SK-N-SH (cell line): Measurements from ENCODE around the gene PTPDC1. TPM values are rescaled to one million over a fixed set of nuclear protein-coding genes. Genes with fewer than 3 reads are reported as not detected.

Experiments used
- CTCF ChIA-PET: fragments of 300-600, 350-600 bp; formaldehyde crosslinking; extraction: SDS; loops from one replicate; lab custom pipeline; 2021; lab: Yijun Ruan, JAX
- POLR2A ChIA-PET: fragments of 350-600 bp; sonication (Branson Sonifier 250); formaldehyde crosslinking; extraction: SDS; loops from one replicate; lab custom pipeline; 2020; ENCODE audit warnings: antibody characterized with exemption, inconsistent platforms; lab: Yijun Ruan, JAX
- DNase-seq: peaks from one replicate; pipeline ENCODE4 v3.0.0; 2012
- H2AFZ ChIP-seq: fragments of 200-600 bp; sonication (generic); 2 replicates; pipeline ENCODE4 v1.8.1; 2016; ENCODE audit warnings: antibody characterized with exemption, mild to moderate bottlenecking, low read depth
- H3F3A ChIP-seq: fragments of 200-600 bp; sonication (generic); replicated peaks from 2 replicates; pipeline ENCODE3; 2016; ENCODE audit warnings: antibody characterized with exemption, mild to moderate bottlenecking; ENCODE audit not compliant: insufficient read depth
- H3K27ac ChIP-seq, 2 experiments: fragments of 200-500 bp in 1 of 2; fragments of 200-600 bp in 1 of 2; sonication (Bioruptor generic) in 1 of 2; sonication (generic), shearing (Covaris generic) in 1 of 2; 2 replicates each; pipeline versions ENCODE4 v1.5.1 to v1.6.1; 2014 to 2016; ENCODE audit warnings: low read depth in 2 of 2, inconsistent platforms in 1 of 2, low read length in 1 of 2, mild to moderate bottlenecking in 1 of 2, mixed read lengths in 1 of 2
- H3K27me3 ChIP-seq: fragments of 200-600 bp; sonication (generic), shearing (Covaris generic); 2 replicates; pipeline ENCODE4 v1.6.1; 2016; ENCODE audit warnings: mixed run types; ENCODE audit not compliant: insufficient read depth
- H3K36me3 ChIP-seq, 2 experiments: fragments of 200-500 bp in 1 of 2; fragments of 200-600 bp in 1 of 2; sonication (Bioruptor generic) in 1 of 2; sonication (generic) in 1 of 2; replicated peaks in 1 of 2; 2 replicates each; pipeline versions ENCODE3 to v1.5.1; 2014 to 2016; ENCODE audit warnings: low read length in 1 of 2, mild to moderate bottlenecking in 1 of 2; ENCODE audit not compliant: insufficient read depth in 2 of 2, control insufficient read depth in 1 of 2
- H3K4me1 ChIP-seq, 2 experiments: fragments of 200-500 bp in 1 of 2; fragments of 200-600 bp in 1 of 2; sonication (Bioruptor generic) in 1 of 2; sonication (generic), shearing (Covaris generic) in 1 of 2; 2 replicates each; pipeline versions ENCODE4 v1.5.1 to v1.6.1; 2014 to 2016; ENCODE audit warnings: low read depth in 1 of 2, low read length in 1 of 2, mixed run types in 1 of 2; ENCODE audit not compliant: insufficient read depth in 2 of 2, control insufficient read depth in 1 of 2
- H3K4me2 ChIP-seq: fragments of 200-600 bp; sonication (generic), shearing (Covaris generic); 2 replicates; pipeline ENCODE4 v1.6.1; 2017; ENCODE audit warnings: mixed run types
- H3K4me3 ChIP-seq, 2 experiments: fragments of 200-500 bp in 1 of 2; fragments of 200-600 bp in 1 of 2; sonication (Bioruptor generic) in 1 of 2; sonication (generic), shearing (Covaris generic) in 1 of 2; 2 replicates each; pipeline versions ENCODE4 v1.5.1 to v1.8.1; 2014 to 2016; ENCODE audit warnings: low read depth in 2 of 2, inconsistent platforms in 1 of 2, low read length in 1 of 2, mild to moderate bottlenecking in 1 of 2, mixed read lengths in 1 of 2, moderate library complexity in 1 of 2
- H3K79me2 ChIP-seq: fragments of 200-600 bp; sonication (generic); 2 replicates; pipeline ENCODE4 v1.8.1; 2017; ENCODE audit warnings: mild to moderate bottlenecking; ENCODE audit not compliant: insufficient read depth
- H3K9ac ChIP-seq: fragments of 200-600 bp; sonication (generic); 2 replicates; pipeline ENCODE4 v1.6.1; 2017; ENCODE audit warnings: mixed run types
- H3K9me2 ChIP-seq: fragments of 200-600 bp; sonication (generic); 2 replicates; pipeline ENCODE4 v1.6.1; 2017; ENCODE audit warnings: mixed run types
- H3K9me3 ChIP-seq: fragments of 200-600 bp; sonication (generic); 2 replicates; pipeline ENCODE4 v1.6.1; 2017; ENCODE audit warnings: mixed run types, mild to moderate bottlenecking, moderate library complexity
- H4K20me1 ChIP-seq: fragments of 200-600 bp; sonication (generic); 2 replicates; pipeline ENCODE4 v1.6.1; 2017; ENCODE audit warnings: mild to moderate bottlenecking, mixed run types; ENCODE audit not compliant: insufficient read depth
- FOSL2 ChIP-seq: IDR thresholded peaks from 2 replicates; pipeline ENCODE4 v1.4.0; 2012; ENCODE audit warnings: low read depth, mild to moderate bottlenecking, moderate library complexity, borderline replicate concordance
- FOXJ3 ChIP-seq: sonication (generic); formaldehyde crosslinking; IDR thresholded peaks from 2 replicates; pipeline ENCODE4 v1.5.1; 2020; ENCODE audit warnings: mild to moderate bottlenecking, missing genetic modification reagents
- FOXM1 ChIP-seq: IDR thresholded peaks from 2 replicates; pipeline ENCODE4 v1.4.0; 2012; ENCODE audit warnings: low read depth, mild to moderate bottlenecking
- GABPA ChIP-seq: IDR thresholded peaks from 2 replicates; pipeline ENCODE4 v1.4.0; 2012; ENCODE audit warnings: low read depth, mild to moderate bottlenecking
- GATA2 ChIP-seq: sonication (generic); formaldehyde crosslinking; IDR thresholded peaks from 2 replicates; pipeline ENCODE4 v1.5.0; 2020; ENCODE audit warnings: mild to moderate bottlenecking, missing genetic modification reagents
- MEF2A ChIP-seq: IDR thresholded peaks from 2 replicates; pipeline ENCODE4 v1.4.0; 2012; ENCODE audit warnings: low read depth, borderline replicate concordance
- MXI1 ChIP-seq: IDR thresholded peaks from 2 replicates; pipeline ENCODE4 v1.6.1; 2012; ENCODE audit warnings: mild to moderate bottlenecking, low read depth, low read length, improper control_type of control experiment
- NFIC ChIP-seq: IDR thresholded peaks from 2 replicates; pipeline ENCODE4 v1.4.0; 2012; ENCODE audit warnings: borderline replicate concordance
- POLR2AphosphoS5 ChIP-seq: IDR thresholded peaks from 2 replicates; pipeline ENCODE4 v1.6.1; 2012; ENCODE audit warnings: low read depth, low read length
- RAD21 ChIP-seq: IDR thresholded peaks from 2 replicates; pipeline ENCODE4 v1.6.1; 2012; ENCODE audit warnings: mild to moderate bottlenecking, low read length
- RFX5 ChIP-seq: IDR thresholded peaks from 2 replicates; pipeline ENCODE4 v1.6.1; 2012; ENCODE audit warnings: mild to moderate bottlenecking, improper control_type of control experiment, low read length
- SIN3A ChIP-seq: IDR thresholded peaks from 2 replicates; pipeline ENCODE4 v1.6.1; 2012; ENCODE audit warnings: low read depth, mild to moderate bottlenecking, low read length, moderate library complexity, borderline replicate concordance
- SMC3 ChIP-seq: IDR thresholded peaks from 2 replicates; pipeline ENCODE4 v1.6.1; 2012; ENCODE audit warnings: low read depth, low read length, improper control_type of control experiment
- USF1 ChIP-seq: IDR thresholded peaks from 2 replicates; pipeline ENCODE4 v1.4.0; 2012; ENCODE audit warnings: low read depth, borderline replicate concordance
- USF2 ChIP-seq: fragments of 150-350 bp; IDR thresholded peaks from 2 replicates; pipeline ENCODE4 v1.6.1; 2017; ENCODE audit warnings: antibody characterized with exemption, low read length, low read depth, borderline replicate concordance
- ZBTB33 ChIP-seq: IDR thresholded peaks from 2 replicates; pipeline ENCODE4 v1.4.0; 2012; ENCODE audit warnings: low read depth, borderline replicate concordance
- WGBS: methylation state at CpG from one replicate; pipeline ENCODE4 v1.1.6; 2017; ENCODE audit warnings: low lambda C conversion rate; 5-methylcytosine and 5-hydroxymethylcytosine counted together
- polyA plus RNA-seq, 3 experiments: library from polyadenylated mRNA; depleted of rRNA; stranded (reverse); fragments of >200 nt; gene quantifications; 2 replicates each; pipeline ENCODE4 v1.2.3, GENCODE V29; 2012
- TF ChIP-seq, protein P1 (sequence below): IDR thresholded peaks from 2 replicates; pipeline ENCODE4 v1.6.1; 2012; ENCODE audit warnings: mild to moderate bottlenecking, low read depth, low read length, moderate library complexity
- TF ChIP-seq, protein P2 (sequence below): fragments of 150-350 bp; IDR thresholded peaks from 2 replicates; pipeline ENCODE4 v1.6.1; 2016; ENCODE audit warnings: mild to moderate bottlenecking, low read depth, low read length

The PTPDC1 gene
- polyA plus RNA-seq, 1 of the 3 experiments (the other 2 are of a cell fraction): 3.7 TPM

- no peak overlapping the region for H3K4me2 ChIP-seq
- CTCF ChIA-PET: interaction anchor here (0.6 to 1.3 kb wide), 4 partner anchors 17 to 132 kb away, joined by 3 to 4 read pairs (median 3); no protein-coding TSS in a partner anchor
- TF ChIP-seq FOXM1 (no peak), ZBTB33 (no peak), POLR2AphosphoS5 (no peak), FOSL2 (no peak), MEF2A (no peak), RAD21 (no peak), USF1 (no peak), FOXJ3 (CRISPR knock-in tag) (no peak), SIN3A (no peak)
Observed at GRCh38 chr9:94083384-94083783, 880 bp upstream of the PTPDC1 start.

GRCh38 chr9:94085062-94085639 lies 887 bp downstream of the PTPDC1 start:
- no peak overlapping the region for H3K9ac ChIP-seq
- no peaks in the 10 kb centered on the region for H3K36me3 ChIP-seq
- H3K4me3 ChIP-seq: no peak overlapping the region
- 88% methylated on average over 6 of the region's 6 CpGs for WGBS
- H4K20me1 ChIP-seq: no peaks in the 10 kb centered on the region
- no peak overlapping the region for H2AFZ ChIP-seq
- CTCF ChIA-PET: interaction anchor here (0.5 to 2.2 kb wide), 7 partner anchors 10 to 353 kb away, joined by 3 to 7 read pairs (median 5); no protein-coding TSS in a partner anchor
- no peaks in the 10 kb centered on the region for H3K9me3 ChIP-seq
- POLR2A ChIA-PET: no interaction called here
- H3K9me2 ChIP-seq: no peaks in the 10 kb centered on the region
- H3K4me2 ChIP-seq: no peak overlapping the region
- no peaks in the 10 kb centered on the region for H3K79me2 ChIP-seq
- H3F3A ChIP-seq: peaks cover 31% of the 10 kb centered on the region
- H3K27me3 ChIP-seq: no peaks in the 10 kb centered on the region
- peak overlapping the region in 1 of 2 experiments; percentile 71; a peak in 2 of 4 replicates for H3K27ac ChIP-seq
- H3K4me1 ChIP-seq: peaks cover 19 to 21% of the 10 kb centered on the region in 2 experiments; a peak in 3 of 4 replicates
- no peak for DNase-seq
- TF ChIP-seq, protein P1, sequence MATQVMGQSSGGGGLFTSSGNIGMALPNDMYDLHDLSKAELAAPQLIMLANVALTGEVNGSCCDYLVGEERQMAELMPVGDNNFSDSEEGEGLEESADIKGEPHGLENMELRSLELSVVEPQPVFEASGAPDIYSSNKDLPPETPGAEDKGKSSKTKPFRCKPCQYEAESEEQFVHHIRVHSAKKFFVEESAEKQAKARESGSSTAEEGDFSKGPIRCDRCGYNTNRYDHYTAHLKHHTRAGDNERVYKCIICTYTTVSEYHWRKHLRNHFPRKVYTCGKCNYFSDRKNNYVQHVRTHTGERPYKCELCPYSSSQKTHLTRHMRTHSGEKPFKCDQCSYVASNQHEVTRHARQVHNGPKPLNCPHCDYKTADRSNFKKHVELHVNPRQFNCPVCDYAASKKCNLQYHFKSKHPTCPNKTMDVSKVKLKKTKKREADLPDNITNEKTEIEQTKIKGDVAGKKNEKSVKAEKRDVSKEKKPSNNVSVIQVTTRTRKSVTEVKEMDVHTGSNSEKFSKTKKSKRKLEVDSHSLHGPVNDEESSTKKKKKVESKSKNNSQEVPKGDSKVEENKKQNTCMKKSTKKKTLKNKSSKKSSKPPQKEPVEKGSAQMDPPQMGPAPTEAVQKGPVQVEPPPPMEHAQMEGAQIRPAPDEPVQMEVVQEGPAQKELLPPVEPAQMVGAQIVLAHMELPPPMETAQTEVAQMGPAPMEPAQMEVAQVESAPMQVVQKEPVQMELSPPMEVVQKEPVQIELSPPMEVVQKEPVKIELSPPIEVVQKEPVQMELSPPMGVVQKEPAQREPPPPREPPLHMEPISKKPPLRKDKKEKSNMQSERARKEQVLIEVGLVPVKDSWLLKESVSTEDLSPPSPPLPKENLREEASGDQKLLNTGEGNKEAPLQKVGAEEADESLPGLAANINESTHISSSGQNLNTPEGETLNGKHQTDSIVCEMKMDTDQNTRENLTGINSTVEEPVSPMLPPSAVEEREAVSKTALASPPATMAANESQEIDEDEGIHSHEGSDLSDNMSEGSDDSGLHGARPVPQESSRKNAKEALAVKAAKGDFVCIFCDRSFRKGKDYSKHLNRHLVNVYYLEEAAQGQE: no peak
- TF ChIP-seq, protein P2, sequence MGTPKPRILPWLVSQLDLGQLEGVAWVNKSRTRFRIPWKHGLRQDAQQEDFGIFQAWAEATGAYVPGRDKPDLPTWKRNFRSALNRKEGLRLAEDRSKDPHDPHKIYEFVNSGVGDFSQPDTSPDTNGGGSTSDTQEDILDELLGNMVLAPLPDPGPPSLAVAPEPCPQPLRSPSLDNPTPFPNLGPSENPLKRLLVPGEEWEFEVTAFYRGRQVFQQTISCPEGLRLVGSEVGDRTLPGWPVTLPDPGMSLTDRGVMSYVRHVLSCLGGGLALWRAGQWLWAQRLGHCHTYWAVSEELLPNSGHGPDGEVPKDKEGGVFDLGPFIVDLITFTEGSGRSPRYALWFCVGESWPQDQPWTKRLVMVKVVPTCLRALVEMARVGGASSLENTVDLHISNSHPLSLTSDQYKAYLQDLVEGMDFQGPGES: no peak
- no peak for TF ChIP-seq POLR2AphosphoS5
- TF ChIP-seq RAD21: no peak
- TF ChIP-seq NFIC: no peak
- TF ChIP-seq GABPA: no peak
- TF ChIP-seq GATA2 (CRISPR knock-in tag): no peak
- TF ChIP-seq MEF2A: no peak
- no peak for TF ChIP-seq RFX5
- TF ChIP-seq USF2: no peak
- TF ChIP-seq MXI1: no peak
- no peak for TF ChIP-seq SMC3

More at GRCh38 chr9:94083384-94083783, 880 bp upstream of the PTPDC1 start:
- Histone ChIP-seq H2AFZ (no peak overlapping the region), H3K9me3 (no peaks in the 10 kb centered on the region), H3F3A (peaks cover 30% of the 10 kb centered on the region), H3K79me2 (no peaks in the 10 kb centered on the region), H3K4me3 (no peak overlapping the region), H3K36me3 (no peaks in the 10 kb centered on the region), H3K27me3 (no peaks in the 10 kb centered on the region), H3K9me2 (no peaks in the 10 kb centered on the region), H3K9ac (no peak overlapping the region), H3K27ac (peak overlapping the region in 1 of 2 experiments; percentile 35; a peak in 2 of 4 replicates), H4K20me1 (no peaks in the 10 kb centered on the region), H3K4me1 (peaks cover 19 to 21% of the 10 kb centered on the region in 2 experiments; a peak in 3 of 4 replicates)
- DNase-seq: no peak
- WGBS: 91% methylated on average over 6 of the region's 6 CpGs
- POLR2A ChIA-PET: no interaction called here
